EH (cell line): ENCODE results near the gene MB21D2.

ENCODE experiments used
- DNase-seq: peaks from one replicate; pipeline ENCODE4 v3.0.0-alpha.2; 2015; ENCODE audit warnings: low read depth

MB21D2 gene

GRCh38 chr3:192833177-192833890 lies 84.3 kb downstream of the MB21D2 start:
- DNase-seq = peak; percentile 87

DNA sequence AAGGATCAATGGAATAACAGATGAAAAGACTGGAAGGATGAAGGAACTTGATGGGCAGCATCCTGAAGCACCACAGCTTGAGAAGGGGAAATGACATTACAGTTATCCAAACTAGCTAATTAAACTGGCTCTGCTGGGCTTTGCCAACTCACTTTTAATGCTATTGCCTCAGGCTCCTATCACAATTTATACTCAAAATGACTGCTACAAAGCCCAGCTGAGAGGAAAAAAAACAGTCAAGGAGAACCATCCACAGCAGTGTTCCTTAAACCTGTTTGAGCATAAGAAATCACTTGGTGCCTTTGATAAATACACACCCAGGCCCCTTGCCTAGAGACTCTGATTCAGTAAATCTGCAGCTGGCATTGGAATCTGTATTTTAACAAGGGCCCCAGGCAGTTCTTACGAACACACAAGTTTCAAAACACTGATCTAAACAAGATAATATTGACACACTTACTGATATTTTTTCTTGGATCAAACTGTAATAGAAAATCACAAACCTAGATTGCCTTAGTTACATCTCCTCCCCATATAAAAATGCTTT lies 85.8 kb downstream of the MB21D2 start:
- peak; percentile 59 for DNase-seq

DNA sequence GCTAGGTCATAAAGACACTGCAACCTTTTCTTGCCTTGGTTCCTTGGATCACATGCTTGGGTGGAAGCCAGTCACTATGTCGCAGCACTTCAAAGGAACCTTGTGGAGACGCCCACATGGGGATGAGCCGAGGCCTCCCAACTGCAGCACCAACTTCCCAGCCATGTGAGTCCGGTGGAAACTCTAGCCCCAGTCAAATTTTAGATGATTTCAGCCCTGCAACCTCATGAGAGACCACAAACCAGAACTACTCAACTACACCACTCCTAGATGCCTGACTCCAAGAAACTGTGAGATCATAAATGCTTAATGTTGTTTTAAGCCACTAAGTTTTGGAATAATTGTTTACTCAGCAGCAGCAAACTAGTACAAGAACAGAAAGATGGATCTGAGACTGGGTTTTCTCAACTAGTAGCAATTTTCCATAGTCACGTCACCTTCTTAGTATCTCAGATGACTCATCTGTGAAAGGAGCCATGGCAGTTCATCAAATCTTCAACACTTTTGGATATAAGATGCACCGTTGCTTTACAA lies 86.5 kb downstream of the MB21D2 start:
- peak; percentile 95 for DNase-seq

- no peak for DNase-seq
These were observed 87.2 kb downstream of the MB21D2 start for GRCh38 chr3:192830291-192831110.

GRCh38 chr3:192827863-192828594 lies 89.6 kb downstream of the MB21D2 start:
- DNase-seq = no peak

- peak; percentile 44 for DNase-seq
These were observed 90.4 kb downstream of the MB21D2 start for GRCh38 chr3:192827208-192827607.

DNA sequence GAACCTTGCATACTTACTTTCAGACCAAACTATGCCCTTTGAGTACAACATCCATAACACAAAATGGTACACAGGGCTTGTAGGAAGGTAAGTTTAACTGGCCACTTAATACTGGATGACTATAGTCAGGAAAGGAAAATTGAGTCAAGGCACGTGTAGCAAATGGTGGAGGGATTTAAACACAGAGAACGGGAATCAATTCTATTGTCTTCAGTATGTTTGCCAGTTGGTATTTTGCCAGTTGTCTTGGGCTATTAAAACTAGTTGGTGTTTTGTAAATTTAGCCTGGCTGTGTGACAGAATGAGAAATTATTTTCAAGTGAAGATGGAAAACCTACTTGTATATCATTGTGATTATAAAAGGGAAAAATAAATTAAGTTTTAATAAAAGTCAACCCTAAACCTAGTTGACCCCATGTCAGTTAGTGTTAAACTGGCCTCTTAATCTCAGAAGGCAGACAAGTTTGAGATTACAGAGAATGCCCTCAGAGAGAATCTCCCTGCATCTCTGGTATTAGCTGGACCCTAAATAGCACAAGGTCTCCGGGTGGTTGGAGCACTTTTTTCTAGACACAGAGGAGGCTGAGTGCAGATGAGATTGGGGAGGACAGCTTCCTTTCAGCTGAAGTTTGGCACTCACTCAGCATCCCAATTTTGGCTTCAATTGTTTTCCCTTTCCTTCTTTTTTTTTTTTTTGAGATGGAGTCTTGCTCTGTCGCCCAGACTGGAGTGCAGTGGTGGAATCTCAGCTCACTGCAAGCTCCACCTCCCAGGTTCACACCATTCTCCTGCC lies 91.2 kb downstream of the MB21D2 start:
- DNase-seq = no peak

GRCh38 chr3:192825657-192826200 lies 91.9 kb downstream of the MB21D2 start:
- DNase-seq = peak; percentile 26

DNA sequence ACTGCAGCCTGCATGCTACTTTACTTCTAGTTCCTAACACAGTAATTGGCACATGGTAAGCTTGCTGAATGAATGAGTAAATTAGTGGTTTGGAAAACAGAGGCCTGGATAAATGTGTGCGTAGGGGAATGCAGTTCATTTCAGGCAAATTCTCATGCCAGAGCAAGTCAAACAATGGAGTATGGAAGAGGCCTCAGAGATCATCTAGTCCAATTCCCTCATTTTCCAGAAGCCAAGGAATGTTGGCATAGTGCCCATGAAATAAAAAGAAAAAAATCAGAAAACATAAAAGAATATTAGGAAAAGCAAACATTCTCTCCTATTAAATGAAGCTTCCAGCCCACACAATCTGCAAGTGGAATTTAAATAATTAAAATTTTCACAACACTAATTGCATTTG lies 92.4 kb downstream of the MB21D2 start:
- DNase-seq = peak; percentile 45

DNA sequence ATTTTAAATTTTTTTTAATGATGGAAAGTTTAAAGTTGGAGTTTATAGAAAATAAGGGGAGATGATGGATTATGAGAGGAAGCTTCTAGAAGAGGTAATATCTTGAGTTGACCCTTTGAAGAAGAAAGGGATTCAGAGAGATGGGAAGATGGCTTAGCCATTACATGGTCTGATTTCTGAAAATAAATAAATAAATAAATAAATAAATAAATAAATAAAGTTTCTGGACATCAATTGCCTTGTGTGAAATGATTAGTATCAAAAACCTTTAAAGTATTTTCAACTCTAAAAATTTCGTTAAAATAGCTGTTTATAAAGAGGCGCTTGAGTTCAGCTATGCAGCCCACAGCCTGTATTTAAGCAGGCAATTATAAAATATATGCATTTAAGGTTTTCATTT lies 93.3 kb downstream of the MB21D2 start:
- no peak for DNase-seq

- DNase-seq = no peak
These were observed 96.5 kb downstream of the MB21D2 start for GRCh38 chr3:192821161-192821560.

DNA sequence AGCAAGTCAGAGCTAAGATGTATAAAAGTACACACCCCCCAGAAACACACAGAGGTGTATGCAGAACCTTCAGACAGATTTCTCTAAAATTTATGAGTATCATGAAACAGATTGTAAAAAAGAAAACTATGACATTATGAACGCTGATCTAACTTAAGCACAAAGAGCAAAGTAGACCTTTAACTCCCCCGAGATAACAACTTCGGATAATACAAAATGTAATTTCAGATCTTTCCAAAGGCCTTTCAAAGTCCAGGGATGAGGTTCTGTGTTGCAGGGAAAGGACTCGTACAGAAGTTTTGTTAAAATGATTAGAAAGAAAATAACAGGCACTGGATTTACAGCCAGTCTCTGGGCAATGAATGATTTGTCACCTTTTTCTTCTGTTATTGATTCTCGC lies 97.5 kb downstream of the MB21D2 start:
- no peak for DNase-seq

- DNase-seq = peak; percentile 89
These were observed 98.6 kb downstream of the MB21D2 start for GRCh38 chr3:192819001-192819569.

GRCh38 chr3:192818126-192818525 lies 99.5 kb downstream of the MB21D2 start:
- peak; percentile 58 for DNase-seq

DNA sequence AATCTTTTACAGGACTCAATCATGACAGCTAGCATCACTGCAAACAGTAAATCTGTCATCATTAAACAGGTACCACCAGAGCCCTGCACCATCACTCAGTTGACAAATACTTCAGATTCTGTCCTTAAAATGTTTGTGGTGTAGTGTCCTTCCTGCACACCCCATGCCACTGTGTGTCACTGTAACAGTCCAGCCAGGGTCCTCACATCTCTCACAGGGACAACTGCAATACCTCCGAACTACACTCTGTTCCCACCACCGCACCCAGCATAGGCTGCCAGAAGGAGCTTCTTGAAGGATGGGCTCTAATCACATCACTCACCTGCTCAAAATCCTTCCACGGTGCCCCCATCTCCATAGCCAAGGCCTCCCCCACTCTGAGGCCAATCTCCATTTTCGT lies 100.2 kb downstream of the MB21D2 start:
- no peak for DNase-seq

DNA sequence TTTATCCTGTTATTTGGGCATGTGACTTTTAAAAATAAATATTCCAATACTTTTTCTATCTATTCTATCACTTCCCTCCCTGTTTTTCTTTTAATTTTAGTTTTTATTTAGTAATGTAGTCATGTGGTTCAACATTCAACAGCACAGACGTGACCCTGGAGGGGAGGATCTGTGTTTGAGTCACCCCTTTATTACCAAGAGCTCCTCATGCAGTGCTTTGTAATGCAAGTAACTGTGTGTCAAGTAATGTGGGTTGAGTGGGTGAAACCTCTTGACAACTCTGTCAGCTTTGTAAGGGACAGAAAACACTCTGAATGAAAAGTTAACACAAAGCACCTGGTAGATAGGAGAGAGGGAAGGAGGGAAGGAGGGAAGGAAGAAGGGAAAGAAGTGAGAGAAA lies 100.6 kb downstream of the MB21D2 start:
- DNase-seq = peak; percentile 74

GRCh38 chr3:192816351-192816750 lies 101.3 kb downstream of the MB21D2 start:
- DNase-seq = peak; percentile 71

DNA sequence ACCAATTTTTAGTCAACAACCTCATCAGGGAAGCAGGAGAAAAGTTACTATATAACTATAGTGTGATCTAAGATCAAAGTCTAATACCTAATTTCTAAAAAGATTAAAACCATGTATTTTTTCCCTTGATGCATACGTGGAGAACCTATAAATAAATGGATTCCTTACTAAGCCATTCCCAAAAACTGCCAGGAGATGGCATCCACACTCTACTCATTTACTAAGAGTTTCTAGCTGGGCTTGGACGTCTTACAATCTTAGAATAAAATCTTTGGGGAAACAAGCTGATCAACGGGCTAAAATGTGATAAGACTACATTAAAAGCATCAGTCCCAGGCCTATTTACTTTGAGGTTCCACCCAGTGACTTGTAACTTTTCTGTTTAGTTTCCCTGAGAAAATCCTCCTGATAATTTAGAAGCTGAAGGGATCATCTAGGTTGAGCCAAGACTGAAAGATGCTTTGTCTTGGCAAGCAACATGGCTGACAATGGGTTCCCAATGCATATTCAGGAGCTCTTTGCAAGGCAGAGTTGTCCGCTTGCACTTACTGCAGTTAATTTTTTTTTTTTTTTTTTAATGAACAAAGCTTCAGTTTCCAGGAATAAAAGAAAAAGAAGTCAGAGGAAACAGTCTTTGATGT lies 104.8 kb downstream of the MB21D2 start:
- DNase-seq = peak; percentile 70

- DNase-seq = no peak
These were observed 111.9 kb downstream of the MB21D2 start for GRCh38 chr3:192805711-192806110.

- no peak for DNase-seq
These were observed 113.2 kb downstream of the MB21D2 start for GRCh38 chr3:192804502-192804901.
